ENCODE measurements around the gene CYRIA.

GRCh38 chr2:16649353-16650286, 16.0 kb downstream of the CYRIA start:
- TF ChIP-seq, protein P1, sequence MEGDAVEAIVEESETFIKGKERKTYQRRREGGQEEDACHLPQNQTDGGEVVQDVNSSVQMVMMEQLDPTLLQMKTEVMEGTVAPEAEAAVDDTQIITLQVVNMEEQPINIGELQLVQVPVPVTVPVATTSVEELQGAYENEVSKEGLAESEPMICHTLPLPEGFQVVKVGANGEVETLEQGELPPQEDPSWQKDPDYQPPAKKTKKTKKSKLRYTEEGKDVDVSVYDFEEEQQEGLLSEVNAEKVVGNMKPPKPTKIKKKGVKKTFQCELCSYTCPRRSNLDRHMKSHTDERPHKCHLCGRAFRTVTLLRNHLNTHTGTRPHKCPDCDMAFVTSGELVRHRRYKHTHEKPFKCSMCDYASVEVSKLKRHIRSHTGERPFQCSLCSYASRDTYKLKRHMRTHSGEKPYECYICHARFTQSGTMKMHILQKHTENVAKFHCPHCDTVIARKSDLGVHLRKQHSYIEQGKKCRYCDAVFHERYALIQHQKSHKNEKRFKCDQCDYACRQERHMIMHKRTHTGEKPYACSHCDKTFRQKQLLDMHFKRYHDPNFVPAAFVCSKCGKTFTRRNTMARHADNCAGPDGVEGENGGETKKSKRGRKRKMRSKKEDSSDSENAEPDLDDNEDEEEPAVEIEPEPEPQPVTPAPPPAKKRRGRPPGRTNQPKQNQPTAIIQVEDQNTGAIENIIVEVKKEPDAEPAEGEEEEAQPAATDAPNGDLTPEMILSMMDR (IDR thresholded peaks at IDR 0.05), result no peak
- no peak for TF ChIP-seq POLR2A (IDR thresholded peaks at IDR 0.05)
